Keratinocyte (primary cell): Measurements from ENCODE around the gene PGLYRP2.

ENCODE experiments used
- EZH2 ChIP-seq: IDR thresholded peaks from one replicate; pipeline ENCODE4 v1.6.1; 2012; ENCODE audit warnings: inconsistent platforms, mild to moderate bottlenecking, low read length, moderate library complexity
- TF ChIP-seq, protein P1 (sequence below), 3 experiments: IDR thresholded peaks in 1 of 3; conservative IDR thresholded peaks in 1 of 3; optimal IDR thresholded peaks in 1 of 3; 2 replicates in 2 of 3; 3 replicates in 1 of 3; pipeline versions ENCODE3 to v1.5.1; 2011; ENCODE audit warnings: low read length in 3 of 3, mild to moderate bottlenecking in 3 of 3, moderate library complexity in 2 of 3, control low read depth in 1 of 3, inconsistent platforms in 1 of 3; ENCODE audit not compliant: insufficient read depth in 2 of 3; ENCODE audit errors: extremely low read depth in 1 of 3

DNA sequence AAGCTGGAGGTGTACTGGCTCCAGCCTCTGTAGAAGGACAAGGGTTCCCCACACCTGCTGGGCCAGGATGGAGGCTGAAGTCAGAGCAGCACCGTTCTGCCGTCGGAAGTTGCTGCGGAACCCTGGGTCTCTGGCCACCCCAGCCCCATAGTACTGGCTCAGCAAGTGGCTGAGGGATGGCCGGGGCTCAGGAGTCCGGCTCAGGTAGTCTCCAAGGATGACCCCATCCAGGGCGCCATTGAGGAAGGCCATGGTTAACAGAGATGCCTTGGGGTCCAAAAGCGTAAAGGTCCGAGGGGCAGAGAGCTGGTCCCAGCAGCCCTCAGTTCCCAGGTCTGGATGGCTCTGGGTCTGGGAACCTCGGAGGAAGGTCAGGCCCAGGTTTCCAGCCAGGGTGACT is 3.7 kb downstream of the PGLYRP2 start:
- TF ChIP-seq, protein P1, sequence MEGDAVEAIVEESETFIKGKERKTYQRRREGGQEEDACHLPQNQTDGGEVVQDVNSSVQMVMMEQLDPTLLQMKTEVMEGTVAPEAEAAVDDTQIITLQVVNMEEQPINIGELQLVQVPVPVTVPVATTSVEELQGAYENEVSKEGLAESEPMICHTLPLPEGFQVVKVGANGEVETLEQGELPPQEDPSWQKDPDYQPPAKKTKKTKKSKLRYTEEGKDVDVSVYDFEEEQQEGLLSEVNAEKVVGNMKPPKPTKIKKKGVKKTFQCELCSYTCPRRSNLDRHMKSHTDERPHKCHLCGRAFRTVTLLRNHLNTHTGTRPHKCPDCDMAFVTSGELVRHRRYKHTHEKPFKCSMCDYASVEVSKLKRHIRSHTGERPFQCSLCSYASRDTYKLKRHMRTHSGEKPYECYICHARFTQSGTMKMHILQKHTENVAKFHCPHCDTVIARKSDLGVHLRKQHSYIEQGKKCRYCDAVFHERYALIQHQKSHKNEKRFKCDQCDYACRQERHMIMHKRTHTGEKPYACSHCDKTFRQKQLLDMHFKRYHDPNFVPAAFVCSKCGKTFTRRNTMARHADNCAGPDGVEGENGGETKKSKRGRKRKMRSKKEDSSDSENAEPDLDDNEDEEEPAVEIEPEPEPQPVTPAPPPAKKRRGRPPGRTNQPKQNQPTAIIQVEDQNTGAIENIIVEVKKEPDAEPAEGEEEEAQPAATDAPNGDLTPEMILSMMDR (optimal IDR thresholded peaks at IDR 0.05 in 1 of 3, IDR thresholded peaks at IDR 0.05 in 1 of 3, conservative IDR thresholded peaks at IDR 0.05 in 1 of 3; ENCODE audit: extremely low read depth in 1 of 3, insufficient read depth in 2 of 3, low read length in 3 of 3), result no peak
- TF ChIP-seq EZH2, result no peak
